ENCODE results near the gene NECTIN4.

Gene NECTIN4

GRCh38 chr1:161079436-161080110, 9.8 kb downstream of the NECTIN4 start:
- Histone ChIP-seq H3K36me3 (replicated peaks) (no peaks in the 10 kb centered on the region), H3K4me3 (ENCODE audit: low read depth, low read length) (no peak overlapping the region), H3K27ac (no peak overlapping the region), H3K27me3 (replicated peaks) (no peaks in the 10 kb centered on the region)
- TF ChIP-seq CTCF (IDR thresholded peaks at IDR 0.05; ENCODE audit: low read depth, low read length, missing control alignments), result peak; percentile 26
- no peak for DNase-seq
- in situ Hi-C loops (cut with HindIII; ENCODE audit: low pct_ligation_motif_present, low sequenced_read_pairs), result no loop called here

- DNase-seq, result no peak
- H3K36me3 ChIP-seq (replicated peaks), result no peaks in the 10 kb centered on the region
- TF ChIP-seq CTCF (IDR thresholded peaks at IDR 0.05; ENCODE audit: low read depth, low read length, missing control alignments), result no peak
- in situ Hi-C loops (cut with HindIII; ENCODE audit: low pct_ligation_motif_present, low sequenced_read_pairs), result no loop called here
- H3K27me3 ChIP-seq (replicated peaks), result no peaks in the 10 kb centered on the region
- no peak overlapping the region for H3K4me3 ChIP-seq (ENCODE audit: low read depth, low read length)
- no peak overlapping the region for H3K27ac ChIP-seq
Measured at GRCh38 chr1:161077426-161077825, 11.9 kb downstream of the NECTIN4 start.

GRCh38 chr1:161076410-161076809, 12.9 kb downstream of the NECTIN4 start:
- H3K4me3 ChIP-seq (ENCODE audit: low read depth, low read length), result no peak overlapping the region
- no peak for DNase-seq
- in situ Hi-C loops (cut with HindIII; ENCODE audit: low pct_ligation_motif_present, low sequenced_read_pairs), result no loop called here

GRCh38 chr1:161074676-161075368, 14.5 kb downstream of the NECTIN4 start:
- DNase-seq, result no peak
- Histone ChIP-seq H3K4me3 (ENCODE audit: low read depth, low read length) (no peak overlapping the region), H3K27ac (no peak overlapping the region), H3K36me3 (replicated peaks) (no peaks in the 10 kb centered on the region), H3K27me3 (replicated peaks) (no peaks in the 10 kb centered on the region)
- no peak for TF ChIP-seq CTCF (IDR thresholded peaks at IDR 0.05; ENCODE audit: low read depth, low read length, missing control alignments)
- in situ Hi-C loops (cut with HindIII; ENCODE audit: low pct_ligation_motif_present, low sequenced_read_pairs), result no loop called here

More at GRCh38 chr1:161076410-161076809, 12.9 kb downstream of the NECTIN4 start:
- TF ChIP-seq CTCF (IDR thresholded peaks at IDR 0.05; ENCODE audit: low read depth, low read length, missing control alignments), result no peak
- Histone ChIP-seq H3K27me3 (replicated peaks) (no peaks in the 10 kb centered on the region), H3K27ac (no peak overlapping the region), H3K36me3 (replicated peaks) (no peaks in the 10 kb centered on the region)

GRCh38 chr1:161073474-161074121, 15.8 kb downstream of the NECTIN4 start:
- no peak for TF ChIP-seq CTCF (IDR thresholded peaks at IDR 0.05; ENCODE audit: low read depth, low read length, missing control alignments)
- Histone ChIP-seq H3K4me3 (ENCODE audit: low read depth, low read length) (no peak overlapping the region), H3K36me3 (replicated peaks) (no peaks in the 10 kb centered on the region), H3K27me3 (replicated peaks) (no peaks in the 10 kb centered on the region), H3K27ac (no peak overlapping the region)
- in situ Hi-C loops (cut with HindIII; ENCODE audit: low pct_ligation_motif_present, low sequenced_read_pairs), result no loop called here
- DNase-seq, result no peak

All from brain microvascular endothelial cell (primary cell).